B cell (primary cell): ENCODE data around the gene NBL1.

Source experiments
- EZH2 ChIP-seq: IDR thresholded peaks from 2 replicates; pipeline ENCODE4 v1.6.1; 2012; ENCODE audit warnings: borderline replicate concordance, low read depth, mild to moderate bottlenecking, moderate library complexity, low read length; ENCODE audit not compliant: insufficient read depth, poor library complexity, severe bottlenecking
- TF ChIP-seq, protein P1 (sequence below): fragments of 200-600 bp; IDR thresholded peaks from one replicate; pipeline ENCODE4 v1.8.0; 2022; ENCODE audit warnings: antibody characterized with exemption, mild to moderate bottlenecking

- TF ChIP-seq, protein P1, sequence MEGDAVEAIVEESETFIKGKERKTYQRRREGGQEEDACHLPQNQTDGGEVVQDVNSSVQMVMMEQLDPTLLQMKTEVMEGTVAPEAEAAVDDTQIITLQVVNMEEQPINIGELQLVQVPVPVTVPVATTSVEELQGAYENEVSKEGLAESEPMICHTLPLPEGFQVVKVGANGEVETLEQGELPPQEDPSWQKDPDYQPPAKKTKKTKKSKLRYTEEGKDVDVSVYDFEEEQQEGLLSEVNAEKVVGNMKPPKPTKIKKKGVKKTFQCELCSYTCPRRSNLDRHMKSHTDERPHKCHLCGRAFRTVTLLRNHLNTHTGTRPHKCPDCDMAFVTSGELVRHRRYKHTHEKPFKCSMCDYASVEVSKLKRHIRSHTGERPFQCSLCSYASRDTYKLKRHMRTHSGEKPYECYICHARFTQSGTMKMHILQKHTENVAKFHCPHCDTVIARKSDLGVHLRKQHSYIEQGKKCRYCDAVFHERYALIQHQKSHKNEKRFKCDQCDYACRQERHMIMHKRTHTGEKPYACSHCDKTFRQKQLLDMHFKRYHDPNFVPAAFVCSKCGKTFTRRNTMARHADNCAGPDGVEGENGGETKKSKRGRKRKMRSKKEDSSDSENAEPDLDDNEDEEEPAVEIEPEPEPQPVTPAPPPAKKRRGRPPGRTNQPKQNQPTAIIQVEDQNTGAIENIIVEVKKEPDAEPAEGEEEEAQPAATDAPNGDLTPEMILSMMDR = no peak
- no peak for TF ChIP-seq EZH2
These were observed 21.0 kb downstream of the NBL1 start for GRCh38 chr1:19665186-19665495.
